Activated CD4-positive, alpha-beta T cell treated with anti-CD3 and anti-CD28 coated beads for 36 hours (primary cell): ENCODE results near the gene TMC2. TPM values are rescaled to one million over a fixed set of nuclear protein-coding genes. Genes with fewer than 3 reads are reported as not detected.

Experiments used
- ATAC-seq: fragments of 200-7000 bp; cut with Tn5 transposase; one replicate; pipeline ENCODE4 v1.10.0; 2021; ENCODE audit warnings: mild to moderate bottlenecking, moderate library complexity
- CTCF ChIA-PET: fragments of 350-600 bp; sonication (Branson Sonifier 250); formaldehyde crosslinking; loops from one replicate; lab custom pipeline; 2021; ENCODE audit warnings: antibody characterized with exemption; lab: Charles Lee
- POLR2A ChIA-PET: fragments of 350-600 bp; sonication (Branson Sonifier 250); formaldehyde crosslinking; loops from one replicate; lab custom pipeline; 2021; ENCODE audit warnings: antibody characterized with exemption, inconsistent platforms; lab: Charles Lee
- DNase-seq: peaks from one replicate; pipeline ENCODE4 v3.0.0-alpha.2; 2020
- H3K27ac Mint-ChIP-seq: one replicate; pipeline ENCODE4 v1.8.0; 2021; ENCODE audit warnings: mixed read lengths
- H3K27me3 Mint-ChIP-seq: one replicate; pipeline ENCODE4 v1.8.0; 2021; ENCODE audit warnings: mixed read lengths
- H3K36me3 Mint-ChIP-seq: one replicate; pipeline ENCODE4 v1.8.0; 2021; ENCODE audit warnings: low read depth, mixed read lengths
- H3K4me1 Mint-ChIP-seq: one replicate; pipeline ENCODE4 v1.8.0; 2021; ENCODE audit warnings: mixed read lengths
- H3K4me3 Mint-ChIP-seq: one replicate; pipeline ENCODE4 v1.8.0; 2021; ENCODE audit warnings: mild to moderate bottlenecking, moderate library complexity, mixed read lengths
- H3K9me3 Mint-ChIP-seq: one replicate; pipeline ENCODE4 v1.8.0; 2021; ENCODE audit warnings: low read depth, mixed read lengths
- intact Hi-C, 2 experiments: fragments of 100-400 bp; cut with DNase I in 1 of 2; cut with micrococcal nuclease in 1 of 2; formaldehyde crosslinking; loops; one replicate each; pipeline versions ENCODE4 v1.14.2 to v1.15.1; 2022 to 2024; cut with DNase I, micrococcal nuclease
- microRNA-seq: library from miRNA; unstranded; fragments of <30 nt; microRNA quantifications from one replicate; pipeline ENCODE4 v1.2.0, GENCODE V29; 2021; ENCODE audit warnings: borderline replicate concordance
- total RNA-seq, 2 experiments: library from RNA; stranded (reverse); gene quantifications; one replicate each; pipeline ENCODE4 v1.2.3, GENCODE V29; 2021

Gene TMC2
- total RNA-seq, 2 experiments from 2014 or later, result not detected

GRCh38 chr20:2690213-2690612 is 153.8 kb downstream of the TMC2 start:
- H3K4me3 Mint-ChIP-seq, result no peak overlapping the region
- DNase-seq (no peak), ATAC-seq (no peak)
- H3K27me3 Mint-ChIP-seq, result peaks cover 28% of the 10 kb centered on the region
- no peaks in the 10 kb centered on the region for H3K36me3 Mint-ChIP-seq
- H3K4me1 Mint-ChIP-seq, result peaks cover 18% of the 10 kb centered on the region
- no peak overlapping the region for H3K27ac Mint-ChIP-seq
- CTCF ChIA-PET, result interaction anchor here (4.0 to 5.8 kb wide), 4 partner anchors 40 to 311 kb away, joined by 30 to 71 read pairs (median 38); no protein-coding TSS in a partner anchor
- H3K9me3 Mint-ChIP-seq, result no peaks in the 10 kb centered on the region
- POLR2A ChIA-PET, result interaction anchor here (0.5 kb wide), 1 partner anchor 155 kb away, joined by 5 read pairs; no protein-coding TSS in a partner anchor
- intact Hi-C loops, result no loop called here

- intact Hi-C loops, result no loop called here
- POLR2A ChIA-PET, result no interaction called here
- CTCF ChIA-PET, result interaction anchor here (0.9 to 4.1 kb wide), 3 partner anchors 40 to 65 kb away, joined by 4 to 71 read pairs (median 30); no protein-coding TSS in a partner anchor
Observed at GRCh38 chr20:2690718-2691117, 154.3 kb downstream of the TMC2 start.

GRCh38 chr20:2691127-2691526 is 154.8 kb downstream of the TMC2 start:
- H3K27ac Mint-ChIP-seq, result no peak overlapping the region

More at GRCh38 chr20:2690718-2691117, 154.3 kb downstream of the TMC2 start:
- no peak overlapping the region for H3K27ac Mint-ChIP-seq
- no peaks in the 10 kb centered on the region for H3K36me3 Mint-ChIP-seq
- H3K9me3 Mint-ChIP-seq, result no peaks in the 10 kb centered on the region
- H3K4me3 Mint-ChIP-seq, result peak overlapping the region; percentile 78
- peaks cover 33% of the 10 kb centered on the region for H3K27me3 Mint-ChIP-seq
- no peak for ATAC-seq
- H3K4me1 Mint-ChIP-seq, result peaks cover 18% of the 10 kb centered on the region
- no peak for DNase-seq

More at GRCh38 chr20:2691127-2691526, 154.8 kb downstream of the TMC2 start:
- H3K27me3 Mint-ChIP-seq, result peaks cover 37% of the 10 kb centered on the region
- ATAC-seq (no peak), DNase-seq (no peak)
- peak overlapping the region; percentile 78 for H3K4me3 Mint-ChIP-seq
- no peaks in the 10 kb centered on the region for H3K36me3 Mint-ChIP-seq
- H3K9me3 Mint-ChIP-seq, result no peaks in the 10 kb centered on the region
- peaks cover 18% of the 10 kb centered on the region for H3K4me1 Mint-ChIP-seq
- ChIA-PET CTCF (interaction anchor here (0.9 to 1.1 kb wide), 2 partner anchors 64 to 82 kb away, joined by 3 to 4 read pairs; no protein-coding TSS in a partner anchor), POLR2A (interaction anchor here (0.5 kb wide), 1 partner anchor 233 kb away, joined by 3 read pairs; no protein-coding TSS in a partner anchor)
- intact Hi-C loops, result no loop called here

Small RNA genes lying within 50 kb of the gene (microRNA-seq; reads per million reads assigned to microRNA genes)
- gene MIR1292, result 59.2 reads per million, percentile 58 among the genes with 10 or more reads in this experiment

Other genes starting within 250 kb of the TMC2 start
- gene TGM3, start 240.6 kb upstream of the TMC2 start, total RNA-seq, result not detected
- not detected for gene TGM6, start 155.7 kb upstream of the TMC2 start, total RNA-seq
- 100 to 1,000 TPM; 348 to 466 TPM for gene SNRPB, start 65.8 kb upstream of the TMC2 start, total RNA-seq
- gene ZNF343, start 27.7 kb upstream of the TMC2 start, total RNA-seq, result 10 to 100 TPM in 1 of 2 experiments, 1 to 10 TPM in 1; 9.9 to 12.3 TPM
- 100 to 1,000 TPM; 504 to 532 TPM for gene NOP56, start 116.1 kb downstream of the TMC2 start, total RNA-seq
- 100 to 1,000 TPM in 1 of 2 experiments, 10 to 100 TPM in 1; 92.4 to 115 TPM for gene IDH3B, start 127.6 kb downstream of the TMC2 start, total RNA-seq
- gene EBF4, start 156.2 kb downstream of the TMC2 start, total RNA-seq, result 1 to 10 TPM; 3.7 to 4.3 TPM